NCI-H146 (cell line): ENCODE measurements around the gene C11orf54.
"Not testable (repeated sequence)": the region's sequence is repeated elsewhere in the genome, so short reads cannot be mapped to it uniquely, and the experiment has no call there.

ENCODE experiments used
- DNase-seq: peaks from one replicate; lab custom pipeline; 2025; lab: John Stamatoyannopoulos, UW

The C11orf54 gene

GRCh38 chr11:93767018-93767417, 25.5 kb downstream of the C11orf54 start:
- DNase-seq, result no peak

DNA sequence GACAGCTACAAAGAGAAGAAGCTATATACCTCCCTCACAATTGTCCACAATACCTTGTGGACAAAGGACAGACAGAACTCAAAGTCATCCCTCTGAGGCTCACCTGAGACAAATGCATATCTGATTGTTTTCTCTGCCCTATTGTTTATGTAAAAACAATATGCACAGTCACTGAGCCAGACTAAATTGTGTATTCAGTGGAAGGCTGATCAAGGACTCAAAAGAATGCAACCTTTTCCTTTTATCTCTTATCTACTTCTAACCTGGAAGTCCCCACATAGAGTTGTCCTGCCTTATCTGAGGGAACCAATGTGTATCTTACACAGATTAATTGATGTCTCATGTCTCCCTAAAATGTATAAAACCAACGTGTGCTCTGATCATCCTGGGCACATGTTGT, 28.7 kb downstream of the C11orf54 start:
- no peak for DNase-seq

GRCh38 chr11:93772123-93772522, 30.7 kb downstream of the C11orf54 start:
- DNase-seq, result no peak

DNA sequence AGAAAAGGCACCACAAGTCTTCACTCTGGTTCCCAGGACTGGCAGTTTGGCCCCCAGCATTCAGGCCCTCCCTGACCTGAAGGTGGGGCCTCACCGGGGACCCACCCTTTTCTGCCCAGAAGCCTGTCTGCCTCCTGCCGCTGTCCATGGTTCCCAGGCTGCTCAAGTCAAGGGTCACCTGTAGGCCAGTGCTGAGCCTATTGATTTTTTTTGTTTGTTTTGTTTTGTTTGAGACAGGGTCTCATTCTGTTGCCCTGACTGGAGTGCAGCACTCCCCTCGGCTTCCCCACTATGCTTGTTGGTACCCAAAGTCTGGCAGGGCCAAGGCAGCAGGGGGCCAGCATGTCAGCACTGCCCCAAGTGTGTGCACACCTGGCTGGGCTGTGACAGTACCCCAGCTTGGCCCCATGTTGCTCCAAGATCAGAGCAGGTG, 31.6 kb downstream of the C11orf54 start:
- no peak for DNase-seq

DNA sequence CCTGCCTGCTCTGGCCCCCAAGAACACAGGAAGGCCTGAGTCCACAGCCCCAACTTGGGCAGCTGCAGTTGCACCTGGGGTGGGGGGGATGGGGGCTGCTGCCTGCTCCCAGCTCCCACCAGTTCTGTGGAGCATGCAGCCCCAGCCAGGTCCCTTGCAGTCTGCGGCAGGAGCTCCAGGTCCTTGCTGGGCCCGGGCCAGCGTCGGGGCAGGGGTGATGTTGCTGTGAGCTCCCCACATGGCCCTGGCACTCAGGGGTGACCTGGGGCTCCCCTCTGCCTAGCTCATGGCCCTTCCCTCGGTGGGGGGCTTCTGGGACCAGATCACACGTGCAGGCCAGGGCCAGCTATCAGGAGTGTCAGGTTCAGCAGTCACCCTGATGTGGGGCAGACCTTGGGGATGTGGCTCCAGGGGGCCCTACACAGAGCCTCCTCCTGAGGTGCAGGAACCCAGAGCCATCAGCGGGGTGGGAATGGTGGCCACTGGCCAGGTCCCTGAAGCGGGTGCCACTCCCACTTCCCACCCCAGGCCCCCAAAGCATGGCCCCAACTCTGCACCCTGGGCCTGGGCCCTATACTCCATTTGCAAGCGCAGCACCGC, 32.2 kb downstream of the C11orf54 start:
- no peak for DNase-seq

- not testable (repeated sequence) for DNase-seq
These were observed 33.1 kb downstream of the C11orf54 start for GRCh38 chr11:93774560-93774959.

DNA sequence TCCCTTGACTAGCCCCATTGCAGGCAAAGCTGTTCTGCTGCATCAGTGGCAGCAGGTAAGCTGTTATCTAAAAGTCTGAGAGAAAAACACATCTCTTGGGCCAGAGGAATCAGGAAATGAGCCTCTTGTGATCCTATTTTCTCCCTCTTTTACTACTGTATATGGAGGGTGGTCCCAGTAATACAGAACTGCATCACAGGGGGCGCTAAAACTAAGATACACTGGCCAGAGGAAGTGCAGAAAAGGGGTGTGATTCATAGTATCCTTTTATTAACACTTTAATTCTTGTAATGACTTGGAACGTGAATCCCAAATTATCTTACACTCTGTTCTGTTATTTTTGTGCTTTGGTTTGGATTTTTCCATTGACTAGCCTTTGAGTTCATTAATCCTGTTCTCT, 33.8 kb downstream of the C11orf54 start:
- DNase-seq, result no peak

GRCh38 chr11:93783362-93783761, 41.9 kb downstream of the C11orf54 start:
- no peak for DNase-seq

- no peak for DNase-seq
These were observed 42.3 kb downstream of the C11orf54 start for GRCh38 chr11:93783765-93784144.

- peak; percentile 95 for DNase-seq
These were observed 42.9 kb downstream of the C11orf54 start, which contains the start of gene MED17 for GRCh38 chr11:93784145-93784934. Gene MED17 (plus strand): TSS chr11:93784282. CDS start chr11:93784514, 232 bp downstream.

DNA sequence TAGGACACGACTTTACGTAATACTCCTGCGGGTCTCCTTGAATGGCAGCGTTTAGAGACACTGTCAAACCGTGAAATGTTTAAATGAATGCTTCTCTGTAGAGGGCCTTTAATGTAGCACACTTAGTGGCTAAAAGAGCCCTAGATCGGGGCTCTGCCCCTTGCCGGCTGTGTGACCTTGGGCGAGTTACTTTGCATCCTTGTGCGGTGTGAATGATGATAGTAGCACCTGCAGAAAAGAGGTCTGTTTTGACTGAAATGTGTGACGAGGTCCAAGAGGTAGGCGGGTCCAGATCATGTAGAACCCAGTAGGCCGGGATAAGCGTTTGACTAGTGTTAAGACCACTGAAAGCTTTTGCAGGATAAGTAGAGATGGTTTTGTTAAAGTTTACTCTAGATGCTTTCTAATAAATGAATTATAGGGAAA, 43.5 kb downstream of the C11orf54 start:
- peak; percentile 44 for DNase-seq

GRCh38 chr11:93791493-93791892, 50.0 kb downstream of the C11orf54 start:
- DNase-seq, result no peak

GRCh38 chr11:93796441-93797231, 55.2 kb downstream of the C11orf54 start:
- no peak for DNase-seq

DNA sequence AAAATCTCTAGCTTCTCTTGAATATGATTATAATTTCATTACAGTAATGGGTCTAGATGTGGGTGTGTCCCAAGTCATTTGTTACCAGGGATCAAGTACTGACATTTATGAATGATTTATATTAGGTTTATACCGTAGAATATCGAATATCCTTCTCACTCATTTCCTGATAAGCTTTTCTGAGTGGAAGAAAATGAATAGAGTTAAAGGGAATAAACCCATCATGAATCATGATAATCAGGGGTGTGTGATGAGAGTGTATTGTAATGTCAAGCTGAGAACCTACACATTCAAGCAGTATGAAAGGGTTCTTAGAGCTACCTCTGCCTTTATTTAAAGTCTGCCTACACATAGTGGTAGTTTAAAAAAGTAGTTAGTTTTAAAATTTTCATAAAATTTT, 59.9 kb downstream of the C11orf54 start:
- no peak for DNase-seq

GRCh38 chr11:93804879-93805278, 63.4 kb downstream of the C11orf54 start:
- DNase-seq, result no peak

DNA sequence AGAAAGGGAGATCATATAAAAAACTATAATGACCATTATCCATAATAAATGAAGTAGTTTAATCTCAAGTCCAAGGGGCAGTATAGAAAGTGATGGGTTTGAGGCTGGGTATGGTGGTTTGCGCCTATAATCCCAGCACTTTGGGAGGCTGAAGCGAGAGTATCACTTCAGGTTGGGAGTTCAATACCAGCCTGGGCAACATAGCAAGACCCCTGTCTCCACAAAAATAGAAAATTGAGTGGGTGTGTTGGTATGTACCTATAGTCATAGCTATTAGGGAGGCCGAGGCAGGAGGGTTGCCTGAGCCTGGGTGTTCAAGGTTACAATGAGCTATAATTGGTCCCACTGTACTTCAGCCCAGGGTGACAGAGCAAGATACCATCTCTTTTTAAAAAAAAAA, 66.5 kb downstream of the C11orf54 start:
- no peak for DNase-seq

DNA sequence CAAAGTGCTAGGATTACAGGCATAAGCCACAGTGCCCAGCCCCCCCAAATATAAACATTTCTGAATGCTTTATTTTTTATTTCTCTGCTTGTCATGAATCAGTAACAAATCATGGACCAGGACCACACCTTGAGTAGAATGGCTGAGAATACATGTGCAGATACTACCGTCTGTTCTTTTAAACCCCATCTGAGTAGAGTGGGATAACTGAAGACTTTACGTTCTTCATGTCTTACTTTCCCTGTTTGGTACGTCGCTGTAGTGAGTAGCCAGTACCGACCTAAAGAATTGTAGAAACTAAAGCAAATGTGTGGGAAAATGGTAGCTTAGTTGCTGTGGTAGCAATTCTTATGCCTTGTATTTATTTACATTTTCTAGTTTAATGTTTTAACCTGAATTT, 72.5 kb downstream of the C11orf54 start:
- no peak for DNase-seq
